ENCODE results near the gene PTPN1. TPM values are rescaled to one million over a fixed set of nuclear protein-coding genes. Genes with fewer than 3 reads are reported as not detected.

PTPN1 gene
- total and polyA plus RNA-seq, 2 donors (not counting 3 experiments of a cell fraction or from before 2014, with no cell fraction given), result 41.1 to 64.3 TPM

DNA sequence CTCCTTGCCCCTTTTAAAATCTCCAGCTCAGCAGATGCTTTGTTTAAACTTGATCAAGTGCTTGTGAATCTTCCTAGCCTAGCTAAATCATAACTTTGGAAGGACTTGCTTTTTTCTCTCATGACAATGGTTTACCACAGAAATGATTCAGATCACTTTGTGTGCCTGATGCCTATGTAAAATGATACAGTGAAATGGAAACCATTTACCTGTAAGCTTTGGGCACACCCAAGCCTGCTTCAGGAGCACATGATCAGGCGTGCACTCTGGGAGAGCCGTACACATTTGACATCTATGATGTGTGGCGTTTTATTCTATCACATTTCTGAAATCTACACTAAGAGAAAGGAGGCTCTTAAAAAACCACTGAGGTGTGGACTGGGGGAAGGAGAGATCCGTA is 41.1 kb downstream of the PTPN1 start:
- Histone ChIP-seq H3K4me1 (ENCODE audit: control insufficient read depth, extremely low read depth, insufficient read depth, low read length) (peaks cover 5% of the 10 kb centered on the region), H3K4me3 (replicated peaks in 1 of 3; ENCODE audit: insufficient read depth in 1 of 3, low read depth in 1 of 3, low read length in 3 of 3) (no peak overlapping the region), H3K79me2 (ENCODE audit: control insufficient read depth, insufficient read depth, low read length) (peaks cover 87% of the 10 kb centered on the region), H3K9me1 (replicated peaks; ENCODE audit: control insufficient read depth, extremely low read depth, insufficient read depth, low read length) (no peaks in the 10 kb centered on the region), H3K9ac (replicated peaks; ENCODE audit: extremely low read depth, insufficient read depth, low read length) (no peak overlapping the region), H3K4me2 (ENCODE audit: insufficient read depth, low read length) (no peak overlapping the region), H2AFZ (ENCODE audit: low read depth, low read length) (no peak overlapping the region), H4K20me1 (replicated peaks; ENCODE audit: control insufficient read depth, extremely low read depth, insufficient read depth, low read length) (no peaks in the 10 kb centered on the region), H3K36me3 (ENCODE audit: control insufficient read depth in 2 of 2, extremely low read depth in 1 of 2, insufficient read depth in 2 of 2, low read length in 2 of 2) (peaks cover 2% of the 10 kb centered on the region in 2 experiments), H3K27me3 (ENCODE audit: control insufficient read depth in 2 of 2, insufficient read depth in 2 of 2, low read length in 2 of 2) (no peaks in the 10 kb centered on the region), H3K27ac (ENCODE audit: insufficient read depth, low read depth, low read length) (no peak overlapping the region), H3K9me3 (replicated peaks; ENCODE audit: control insufficient read depth, insufficient read depth, low read length) (no peaks in the 10 kb centered on the region)
- DNase-seq (ENCODE audit: low read depth, low spot score), result no peak
- TF ChIP-seq JUN (IDR thresholded peaks at IDR 0.05; ENCODE audit: borderline replicate concordance, insufficient read depth, insufficient read length, low read depth) (no peak), GATA2 (IDR thresholded peaks at IDR 0.05; ENCODE audit: insufficient read depth, insufficient read length, low read depth, low read length) (no peak), POLR2A (IDR thresholded peaks at IDR 0.05; ENCODE audit: low read depth, low read length) (no peak), EZH2 (IDR thresholded peaks at IDR 0.05; ENCODE audit: borderline replicate concordance, low read depth, low read length, severe bottlenecking) (no peak), MYC (IDR thresholded peaks at IDR 0.05; ENCODE audit: low read depth, low read length) (no peak), POLR2AphosphoS5 (IDR thresholded peaks at IDR 0.05; ENCODE audit: insufficient read depth, low read depth, low read length) (no peak), FOS (IDR thresholded peaks at IDR 0.05; ENCODE audit: borderline replicate concordance, insufficient read depth, low read length) (no peak)
- TF ChIP-seq, protein P1, sequence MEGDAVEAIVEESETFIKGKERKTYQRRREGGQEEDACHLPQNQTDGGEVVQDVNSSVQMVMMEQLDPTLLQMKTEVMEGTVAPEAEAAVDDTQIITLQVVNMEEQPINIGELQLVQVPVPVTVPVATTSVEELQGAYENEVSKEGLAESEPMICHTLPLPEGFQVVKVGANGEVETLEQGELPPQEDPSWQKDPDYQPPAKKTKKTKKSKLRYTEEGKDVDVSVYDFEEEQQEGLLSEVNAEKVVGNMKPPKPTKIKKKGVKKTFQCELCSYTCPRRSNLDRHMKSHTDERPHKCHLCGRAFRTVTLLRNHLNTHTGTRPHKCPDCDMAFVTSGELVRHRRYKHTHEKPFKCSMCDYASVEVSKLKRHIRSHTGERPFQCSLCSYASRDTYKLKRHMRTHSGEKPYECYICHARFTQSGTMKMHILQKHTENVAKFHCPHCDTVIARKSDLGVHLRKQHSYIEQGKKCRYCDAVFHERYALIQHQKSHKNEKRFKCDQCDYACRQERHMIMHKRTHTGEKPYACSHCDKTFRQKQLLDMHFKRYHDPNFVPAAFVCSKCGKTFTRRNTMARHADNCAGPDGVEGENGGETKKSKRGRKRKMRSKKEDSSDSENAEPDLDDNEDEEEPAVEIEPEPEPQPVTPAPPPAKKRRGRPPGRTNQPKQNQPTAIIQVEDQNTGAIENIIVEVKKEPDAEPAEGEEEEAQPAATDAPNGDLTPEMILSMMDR (IDR thresholded peaks at IDR 0.05; ENCODE audit: extremely low read depth in 1 of 2, insufficient read depth in 1 of 2, low read depth in 1 of 2, low read length in 2 of 2), result no peak
- TF ChIP-seq, protein P2, sequence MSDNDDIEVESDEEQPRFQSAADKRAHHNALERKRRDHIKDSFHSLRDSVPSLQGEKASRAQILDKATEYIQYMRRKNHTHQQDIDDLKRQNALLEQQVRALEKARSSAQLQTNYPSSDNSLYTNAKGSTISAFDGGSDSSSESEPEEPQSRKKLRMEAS (IDR thresholded peaks at IDR 0.05; ENCODE audit: insufficient read depth, insufficient read length), result no peak
- ChIA-PET CTCF (interaction anchor here (0.8 to 2.4 kb wide), 3 partner anchors 10 to 47 kb away, joined by 3 to 13 read pairs (median 3); no protein-coding TSS in a partner anchor), POLR2A (no interaction called here)
- dilution Hi-C loops (cut with MboI; ENCODE audit: extremely low pct_ligation_motif_present, low sequenced_read_pairs) (no loop called here), intact Hi-C loops (cut with micrococcal nuclease) (no loop called here)
- no peak for FAIRE-seq
- BruUV-seq (replicated peaks), result no TSS peak

Data from endothelial cell of umbilical vein (primary cell).